KMS-11 (cell line): Measurements from ENCODE around the gene SPTA1.
"Not testable (repeated sequence)": the region's sequence is repeated elsewhere in the genome, so short reads cannot be mapped to it uniquely, and the experiment has no call there.

Experiments used
- H2AFZ ChIP-seq: fragments of 200-600 bp; sonication (generic); 2 replicates; pipeline ENCODE4 v1.6.1; 2016; ENCODE audit warnings: antibody characterized with exemption, mixed run types, low read depth
- H3K27ac ChIP-seq: fragments of 200-600 bp; sonication (generic); 2 replicates; pipeline ENCODE4 v1.6.1; 2016; ENCODE audit warnings: mild to moderate bottlenecking, mixed run types
- H3K27me3 ChIP-seq: fragments of 200-600 bp; sonication (generic); 2 replicates; pipeline ENCODE4 v1.6.1; 2017; ENCODE audit warnings: mild to moderate bottlenecking, low read depth, mixed run types, moderate library complexity; ENCODE audit not compliant: insufficient read depth
- H3K36me3 ChIP-seq: fragments of 200-600 bp; sonication (generic); 2 replicates; pipeline ENCODE4 v1.6.1; 2017; ENCODE audit warnings: mild to moderate bottlenecking, mixed run types; ENCODE audit not compliant: insufficient read depth
- H3K4me1 ChIP-seq: fragments of 200-600 bp; sonication (generic); 2 replicates; pipeline ENCODE4 v1.6.1; 2016; ENCODE audit warnings: mild to moderate bottlenecking, low read depth, mixed run types; ENCODE audit not compliant: poor library complexity, severe bottlenecking
- H3K4me2 ChIP-seq: fragments of 200-600 bp; sonication (generic); 2 replicates; pipeline ENCODE4 v1.7.0; 2016; ENCODE audit warnings: mild to moderate bottlenecking, mixed run types
- H3K4me3 ChIP-seq: fragments of 200-600 bp; sonication (generic); IDR thresholded peaks from 2 replicates; pipeline ENCODE4 v1.6.1; 2017; ENCODE audit warnings: low read depth, low read length, mixed read lengths; ENCODE audit not compliant: insufficient read depth
- H3K79me2 ChIP-seq: fragments of 200-600 bp; sonication (generic); 2 replicates; pipeline ENCODE4 v1.6.1; 2016; ENCODE audit warnings: low read depth, mixed run types; ENCODE audit not compliant: insufficient read depth
- H3K9ac ChIP-seq: fragments of 200-600 bp; sonication (generic); 2 replicates; pipeline ENCODE4 v1.6.1; 2016; ENCODE audit warnings: mild to moderate bottlenecking, mixed run types
- H4K20me1 ChIP-seq: fragments of 200-600 bp; sonication (generic); 2 replicates; pipeline ENCODE4 v1.6.1; 2016; ENCODE audit warnings: mild to moderate bottlenecking, mixed run types; ENCODE audit not compliant: insufficient read depth
- TF ChIP-seq, protein P1 (sequence below): fragments of 200-600 bp; sonication (generic); conservative IDR thresholded peaks from 2 replicates; pipeline ENCODE4 v1.6.1; 2017; ENCODE audit warnings: low read depth, mild to moderate bottlenecking, antibody characterized with exemption, low read length, moderate library complexity, mixed read lengths

The SPTA1 gene

DNA sequence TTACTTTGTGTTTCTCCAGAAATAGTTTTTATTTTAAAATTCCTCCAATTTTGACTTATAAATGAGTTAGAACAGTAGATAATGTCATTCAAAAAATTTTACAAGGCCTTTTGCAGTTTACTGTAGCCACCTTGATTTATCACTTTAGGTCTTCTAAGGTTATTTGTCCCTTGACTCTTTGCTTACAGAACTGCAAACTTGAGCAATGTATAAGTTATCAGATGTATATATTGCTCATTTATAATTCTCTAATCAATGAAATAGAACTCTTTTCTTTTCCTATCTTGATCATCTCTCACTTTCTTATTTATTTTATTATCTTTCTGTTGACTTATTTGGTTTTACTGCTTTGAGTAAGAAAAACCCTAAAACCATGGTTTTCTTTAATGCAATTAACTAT lies 5.8 kb upstream of the SPTA1 start:
- H3K4me1 ChIP-seq: no peaks in the 10 kb centered on the region
- no peak overlapping the region for H3K4me2 ChIP-seq
- H3K4me3 ChIP-seq: no peak overlapping the region
- no peak overlapping the region for H2AFZ ChIP-seq
- no peaks in the 10 kb centered on the region for H4K20me1 ChIP-seq
- no peaks in the 10 kb centered on the region for H3K36me3 ChIP-seq
- no peaks in the 10 kb centered on the region for H3K79me2 ChIP-seq
- H3K27me3 ChIP-seq: no peaks in the 10 kb centered on the region
- no peak overlapping the region for H3K9ac ChIP-seq
- H3K27ac ChIP-seq: no peak overlapping the region
- TF ChIP-seq, protein P1, sequence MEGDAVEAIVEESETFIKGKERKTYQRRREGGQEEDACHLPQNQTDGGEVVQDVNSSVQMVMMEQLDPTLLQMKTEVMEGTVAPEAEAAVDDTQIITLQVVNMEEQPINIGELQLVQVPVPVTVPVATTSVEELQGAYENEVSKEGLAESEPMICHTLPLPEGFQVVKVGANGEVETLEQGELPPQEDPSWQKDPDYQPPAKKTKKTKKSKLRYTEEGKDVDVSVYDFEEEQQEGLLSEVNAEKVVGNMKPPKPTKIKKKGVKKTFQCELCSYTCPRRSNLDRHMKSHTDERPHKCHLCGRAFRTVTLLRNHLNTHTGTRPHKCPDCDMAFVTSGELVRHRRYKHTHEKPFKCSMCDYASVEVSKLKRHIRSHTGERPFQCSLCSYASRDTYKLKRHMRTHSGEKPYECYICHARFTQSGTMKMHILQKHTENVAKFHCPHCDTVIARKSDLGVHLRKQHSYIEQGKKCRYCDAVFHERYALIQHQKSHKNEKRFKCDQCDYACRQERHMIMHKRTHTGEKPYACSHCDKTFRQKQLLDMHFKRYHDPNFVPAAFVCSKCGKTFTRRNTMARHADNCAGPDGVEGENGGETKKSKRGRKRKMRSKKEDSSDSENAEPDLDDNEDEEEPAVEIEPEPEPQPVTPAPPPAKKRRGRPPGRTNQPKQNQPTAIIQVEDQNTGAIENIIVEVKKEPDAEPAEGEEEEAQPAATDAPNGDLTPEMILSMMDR: no peak

DNA sequence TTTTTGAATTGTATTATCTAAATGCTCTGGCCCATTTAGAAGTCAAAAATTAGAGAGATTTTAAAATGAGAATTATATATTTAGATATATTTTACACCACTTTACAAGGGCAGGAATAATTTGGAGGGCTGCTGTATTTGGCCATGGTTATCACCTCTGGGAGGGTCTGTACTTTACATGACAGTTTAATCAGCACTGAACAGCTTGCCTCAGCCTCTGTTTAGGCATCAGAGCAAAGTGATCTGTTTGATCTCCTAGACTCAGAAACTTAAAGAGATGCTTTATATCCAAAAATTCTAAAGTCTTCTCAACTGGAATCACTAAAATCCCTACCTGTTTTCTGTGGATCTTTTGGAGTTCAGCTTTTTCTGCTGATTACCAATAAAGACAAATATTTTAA lies 5.4 kb upstream of the SPTA1 start:
- Histone ChIP-seq H2AFZ (no peak overlapping the region), H4K20me1 (no peaks in the 10 kb centered on the region), H3K79me2 (no peaks in the 10 kb centered on the region), H3K27ac (no peak overlapping the region), H3K4me3 (no peak overlapping the region), H3K9ac (no peak overlapping the region), H3K4me1 (peaks cover under 1% of the 10 kb centered on the region), H3K4me2 (no peak overlapping the region), H3K36me3 (no peaks in the 10 kb centered on the region), H3K27me3 (no peaks in the 10 kb centered on the region)
- TF ChIP-seq, protein P1: no peak

DNA sequence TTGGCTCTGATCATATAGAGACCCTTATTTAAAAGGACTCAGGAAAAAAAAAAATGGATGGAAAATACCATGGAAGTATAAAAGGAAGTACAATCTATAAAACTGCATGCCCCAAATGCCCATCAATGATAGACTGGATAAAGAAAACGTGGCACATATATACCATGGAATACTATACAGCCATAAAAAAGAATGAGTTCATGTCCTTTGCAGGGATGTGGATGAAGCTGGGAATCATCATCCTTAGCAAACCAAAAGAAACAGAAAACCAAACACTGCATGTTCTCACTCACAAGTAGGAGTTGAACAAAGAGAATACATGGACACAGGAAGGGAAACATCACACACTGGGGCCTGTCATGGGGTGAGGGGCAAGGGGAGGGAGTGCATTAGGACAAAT lies 4.6 kb upstream of the SPTA1 start:
- not testable (repeated sequence) for H3K27me3 ChIP-seq, H3K79me2 ChIP-seq, H3K4me3 ChIP-seq, H3K9ac ChIP-seq, H3K4me2 ChIP-seq, H3K4me1 ChIP-seq, H3K36me3 ChIP-seq, H3K27ac ChIP-seq, H2AFZ ChIP-seq, H4K20me1 ChIP-seq

DNA sequence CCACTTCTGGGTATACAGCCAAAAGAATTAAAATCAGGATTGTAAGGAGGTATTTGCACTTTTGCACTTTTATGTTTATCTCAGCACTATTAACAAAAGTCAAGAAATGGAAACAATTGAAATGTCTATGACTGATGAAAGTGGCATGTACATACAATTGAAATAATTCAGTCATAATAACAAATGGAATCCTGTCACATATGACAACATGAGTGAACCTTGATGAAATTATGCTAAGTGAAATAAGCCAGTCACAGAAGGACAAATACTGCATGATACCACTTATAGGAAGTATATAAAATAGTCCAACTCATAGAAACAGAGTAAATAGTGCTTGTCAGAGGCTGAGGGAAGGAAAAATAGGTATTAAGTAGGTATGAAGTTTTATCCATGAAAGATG lies 3.4 kb upstream of the SPTA1 start:
- H2AFZ ChIP-seq: no peak overlapping the region

DNA sequence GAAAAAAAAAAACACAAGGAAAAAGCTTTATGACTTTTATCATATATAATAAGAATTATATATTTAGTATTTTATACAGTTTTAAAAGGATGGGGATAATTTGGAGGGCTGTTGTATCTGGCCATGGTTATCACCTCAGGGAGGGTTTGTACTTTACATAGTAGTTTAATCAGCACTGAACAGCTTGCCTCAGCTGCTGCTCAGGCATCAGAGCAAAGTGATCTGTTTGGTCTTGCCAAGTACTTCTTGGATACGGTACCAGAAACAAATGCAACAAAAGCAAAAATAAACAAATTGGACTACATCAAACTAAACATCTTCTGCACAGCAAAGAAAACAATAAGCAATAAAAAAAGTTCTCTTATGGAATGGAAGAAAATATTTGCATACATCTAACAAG lies 2.6 kb upstream of the SPTA1 start:
- no peak overlapping the region for H3K27ac ChIP-seq
- no peak overlapping the region for H3K4me3 ChIP-seq
- no peaks in the 10 kb centered on the region for H3K79me2 ChIP-seq
- TF ChIP-seq, protein P1: no peak
- no peak overlapping the region for H2AFZ ChIP-seq
- H3K4me2 ChIP-seq: no peak overlapping the region
- no peaks in the 10 kb centered on the region for H3K27me3 ChIP-seq
- H3K9ac ChIP-seq: no peak overlapping the region
- H4K20me1 ChIP-seq: no peaks in the 10 kb centered on the region
- H3K36me3 ChIP-seq: no peaks in the 10 kb centered on the region
- H3K4me1 ChIP-seq: peaks cover 9% of the 10 kb centered on the region

More for the DNA sequence above, 3.4 kb upstream of the SPTA1 start:
- H3K79me2 ChIP-seq: no peaks in the 10 kb centered on the region
- H3K4me3 ChIP-seq: no peak overlapping the region
- no peak overlapping the region for H3K9ac ChIP-seq
- H3K27ac ChIP-seq: no peak overlapping the region
- H3K27me3 ChIP-seq: no peaks in the 10 kb centered on the region
- peaks cover 9% of the 10 kb centered on the region for H3K4me1 ChIP-seq
- H3K36me3 ChIP-seq: no peaks in the 10 kb centered on the region
- TF ChIP-seq, protein P1: no peak
- no peak overlapping the region for H3K4me2 ChIP-seq
- H4K20me1 ChIP-seq: no peaks in the 10 kb centered on the region

GRCh38 chr1:158688343-158688742 lies 1.8 kb upstream of the SPTA1 start:
- not testable (repeated sequence) for H3K27me3 ChIP-seq, H3K4me2 ChIP-seq, H2AFZ ChIP-seq, H4K20me1 ChIP-seq, H3K36me3 ChIP-seq, H3K79me2 ChIP-seq, H3K27ac ChIP-seq, H3K4me3 ChIP-seq, H3K9ac ChIP-seq, H3K4me1 ChIP-seq
